OCI-LY7 (cell line): ENCODE results near the gene INPP5A.

Source experiments
- EZH2phosphoT487 ChIP-seq: fragments of 200-600 bp; sonication (generic); IDR thresholded peaks from 2 replicates; pipeline ENCODE4 v1.6.1; 2018; ENCODE audit warnings: low read depth, borderline replicate concordance, mild to moderate bottlenecking, mixed run types, antibody characterized with exemption, low read length, moderate library complexity, mixed read lengths
- TF ChIP-seq, protein P1 (sequence below): fragments of 200-600 bp; sonication (generic); conservative IDR thresholded peaks from 2 replicates; pipeline ENCODE4 v1.5.1; 2014; ENCODE audit warnings: mild to moderate bottlenecking, antibody characterized with exemption, low read length, moderate library complexity, mixed read lengths

DNA sequence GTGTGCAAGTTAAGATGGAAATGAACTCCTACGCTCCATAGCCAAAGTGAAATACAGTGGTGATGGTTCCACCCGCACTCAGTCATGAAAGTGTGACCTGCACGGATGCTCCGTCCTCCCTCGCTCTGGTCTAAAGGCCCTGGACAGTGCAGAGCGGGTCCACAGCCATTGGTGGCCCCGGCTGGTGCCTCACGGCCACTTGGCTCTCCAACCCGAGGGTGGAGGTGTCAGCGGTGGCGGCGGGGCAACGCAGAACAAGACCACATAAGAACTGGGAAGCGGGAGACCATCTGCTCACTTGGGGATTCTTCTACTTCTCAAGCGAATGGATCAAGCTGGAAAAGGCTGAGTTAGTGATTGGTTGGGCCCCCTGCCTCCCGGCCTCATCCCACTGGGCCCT, 187.6 kb downstream of the INPP5A start:
- TF ChIP-seq, protein P1, sequence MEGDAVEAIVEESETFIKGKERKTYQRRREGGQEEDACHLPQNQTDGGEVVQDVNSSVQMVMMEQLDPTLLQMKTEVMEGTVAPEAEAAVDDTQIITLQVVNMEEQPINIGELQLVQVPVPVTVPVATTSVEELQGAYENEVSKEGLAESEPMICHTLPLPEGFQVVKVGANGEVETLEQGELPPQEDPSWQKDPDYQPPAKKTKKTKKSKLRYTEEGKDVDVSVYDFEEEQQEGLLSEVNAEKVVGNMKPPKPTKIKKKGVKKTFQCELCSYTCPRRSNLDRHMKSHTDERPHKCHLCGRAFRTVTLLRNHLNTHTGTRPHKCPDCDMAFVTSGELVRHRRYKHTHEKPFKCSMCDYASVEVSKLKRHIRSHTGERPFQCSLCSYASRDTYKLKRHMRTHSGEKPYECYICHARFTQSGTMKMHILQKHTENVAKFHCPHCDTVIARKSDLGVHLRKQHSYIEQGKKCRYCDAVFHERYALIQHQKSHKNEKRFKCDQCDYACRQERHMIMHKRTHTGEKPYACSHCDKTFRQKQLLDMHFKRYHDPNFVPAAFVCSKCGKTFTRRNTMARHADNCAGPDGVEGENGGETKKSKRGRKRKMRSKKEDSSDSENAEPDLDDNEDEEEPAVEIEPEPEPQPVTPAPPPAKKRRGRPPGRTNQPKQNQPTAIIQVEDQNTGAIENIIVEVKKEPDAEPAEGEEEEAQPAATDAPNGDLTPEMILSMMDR: no peak
- no peak for TF ChIP-seq EZH2phosphoT487
